Memory B cell (primary cell): ENCODE measurements around the gene SYT3.

Source experiments
- ATAC-seq: fragments of 150-1000 bp; cut with Tn5 transposase; 2 replicates; pipeline ENCODE4 v1.10.0; 2021; ENCODE audit warnings: low read depth, mild to moderate bottlenecking, moderate library complexity
- DNase-seq, 2 donors: peaks; one replicate each; pipeline ENCODE4 v3.0.0; 2022; ENCODE audit warnings: low spot score in 2 of 2
- H3K27ac Mint-ChIP-seq: one replicate; pipeline ENCODE4 v1.8.0; 2022; ENCODE audit warnings: mild to moderate bottlenecking, moderate library complexity, mixed read lengths
- H3K27me3 Mint-ChIP-seq: one replicate; pipeline ENCODE4 v1.8.0; 2022; ENCODE audit warnings: mixed read lengths
- H3K36me3 Mint-ChIP-seq: one replicate; pipeline ENCODE4 v1.8.0; 2022; ENCODE audit warnings: mild to moderate bottlenecking, mixed read lengths
- H3K4me1 Mint-ChIP-seq: one replicate; pipeline ENCODE4 v1.8.0; 2022; ENCODE audit warnings: mixed read lengths
- H3K4me3 Mint-ChIP-seq: one replicate; pipeline ENCODE4 v1.8.0; 2022; ENCODE audit warnings: mild to moderate bottlenecking, moderate library complexity, mixed read lengths
- H3K9me3 Mint-ChIP-seq: one replicate; pipeline ENCODE4 v1.8.0; 2022; ENCODE audit warnings: mixed read lengths

Gene SYT3

GRCh38 chr19:50667759-50668231 lies 28.1 kb upstream of the SYT3 start:
- DNase-seq (no peak), ATAC-seq (no peak)
- no peak overlapping the region for H3K27ac Mint-ChIP-seq
- no peaks in the 10 kb centered on the region for H3K36me3 Mint-ChIP-seq
- no peaks in the 10 kb centered on the region for H3K9me3 Mint-ChIP-seq
- no peaks in the 10 kb centered on the region for H3K4me1 Mint-ChIP-seq
- H3K4me3 Mint-ChIP-seq: no peak overlapping the region
- H3K27me3 Mint-ChIP-seq: peaks cover 23% of the 10 kb centered on the region

GRCh38 chr19:50667177-50667758 lies 27.6 kb upstream of the SYT3 start:
- Mint-ChIP-seq H3K36me3 (no peaks in the 10 kb centered on the region), H3K4me3 (no peak overlapping the region), H3K9me3 (no peaks in the 10 kb centered on the region), H3K27ac (no peak overlapping the region), H3K27me3 (peaks cover 19% of the 10 kb centered on the region), H3K4me1 (no peaks in the 10 kb centered on the region)
- no peak for ATAC-seq
- no peak for DNase-seq

GRCh38 chr19:50666346-50667176 lies 26.9 kb upstream of the SYT3 start:
- H3K36me3 Mint-ChIP-seq: no peaks in the 10 kb centered on the region
- no peaks in the 10 kb centered on the region for H3K9me3 Mint-ChIP-seq

GRCh38 chr19:50664204-50664603 lies 24.5 kb upstream of the SYT3 start:
- H3K4me1 Mint-ChIP-seq: peaks cover 4% of the 10 kb centered on the region
- peaks cover 9% of the 10 kb centered on the region for H3K36me3 Mint-ChIP-seq
- ATAC-seq: no peak
- H3K27ac Mint-ChIP-seq: no peak overlapping the region
- no peak overlapping the region for H3K4me3 Mint-ChIP-seq
- no peak for DNase-seq
- H3K27me3 Mint-ChIP-seq: peaks cover 19% of the 10 kb centered on the region
- peaks cover 6% of the 10 kb centered on the region for H3K9me3 Mint-ChIP-seq

More at GRCh38 chr19:50666346-50667176, 26.9 kb upstream of the SYT3 start:
- H3K4me1 Mint-ChIP-seq: no peaks in the 10 kb centered on the region
- no peak for ATAC-seq
- H3K27ac Mint-ChIP-seq: no peak overlapping the region
- DNase-seq: no peak
- H3K4me3 Mint-ChIP-seq: no peak overlapping the region
- H3K27me3 Mint-ChIP-seq: peaks cover 18% of the 10 kb centered on the region

GRCh38 chr19:50663482-50663790 lies 23.8 kb upstream of the SYT3 start:
- H3K4me3 Mint-ChIP-seq: no peak overlapping the region
- peaks cover 6% of the 10 kb centered on the region for H3K4me1 Mint-ChIP-seq
- ATAC-seq (peak; percentile 34), DNase-seq (no peak)
- H3K9me3 Mint-ChIP-seq: peaks cover 7% of the 10 kb centered on the region
- no peak overlapping the region for H3K27ac Mint-ChIP-seq
- peaks cover 21% of the 10 kb centered on the region for H3K27me3 Mint-ChIP-seq
- peaks cover 9% of the 10 kb centered on the region for H3K36me3 Mint-ChIP-seq

GRCh38 chr19:50662651-50663481 lies 23.2 kb upstream of the SYT3 start:
- ATAC-seq (no peak), DNase-seq (no peak)
- Mint-ChIP-seq H3K27me3 (peaks cover 27% of the 10 kb centered on the region), H3K36me3 (peaks cover 13% of the 10 kb centered on the region), H3K4me3 (no peak overlapping the region), H3K9me3 (peaks cover 10% of the 10 kb centered on the region), H3K4me1 (peaks cover 12% of the 10 kb centered on the region), H3K27ac (no peak overlapping the region)

- peaks cover 13% of the 10 kb centered on the region for H3K36me3 Mint-ChIP-seq
- peaks cover 15% of the 10 kb centered on the region for H3K4me1 Mint-ChIP-seq
- peaks cover 31% of the 10 kb centered on the region for H3K27me3 Mint-ChIP-seq
- DNase-seq (no peak), ATAC-seq (no peak)
- H3K9me3 Mint-ChIP-seq: peaks cover 10% of the 10 kb centered on the region
- H3K27ac Mint-ChIP-seq: no peak overlapping the region
- no peak overlapping the region for H3K4me3 Mint-ChIP-seq
Observed at GRCh38 chr19:50661766-50662650, 22.3 kb upstream of the SYT3 start.

- ATAC-seq (no peak), DNase-seq (no peak)
- Mint-ChIP-seq H3K9me3 (peaks cover 15% of the 10 kb centered on the region), H3K27me3 (peaks cover 36% of the 10 kb centered on the region), H3K36me3 (peaks cover 13% of the 10 kb centered on the region), H3K4me3 (no peak overlapping the region), H3K27ac (no peak overlapping the region), H3K4me1 (peaks cover 15% of the 10 kb centered on the region)
Observed at GRCh38 chr19:50661023-50661422, 21.3 kb upstream of the SYT3 start.

- Mint-ChIP-seq H3K27ac (no peak overlapping the region), H3K9me3 (peaks cover 18% of the 10 kb centered on the region), H3K27me3 (peaks cover 38% of the 10 kb centered on the region), H3K36me3 (peaks cover 15% of the 10 kb centered on the region), H3K4me3 (no peak overlapping the region), H3K4me1 (peaks cover 15% of the 10 kb centered on the region)
- DNase-seq: no peak
- no peak for ATAC-seq
Observed at GRCh38 chr19:50660088-50660366, 20.3 kb upstream of the SYT3 start.

- peaks cover 15% of the 10 kb centered on the region for H3K4me1 Mint-ChIP-seq
- H3K27ac Mint-ChIP-seq: no peak overlapping the region
- DNase-seq (no peak), ATAC-seq (no peak)
- H3K27me3 Mint-ChIP-seq: peaks cover 41% of the 10 kb centered on the region
- peaks cover 22% of the 10 kb centered on the region for H3K9me3 Mint-ChIP-seq
- peaks cover 19% of the 10 kb centered on the region for H3K36me3 Mint-ChIP-seq
- H3K4me3 Mint-ChIP-seq: no peak overlapping the region
Observed at GRCh38 chr19:50659318-50660087, 19.8 kb upstream of the SYT3 start.

GRCh38 chr19:50658441-50659317 lies 19.0 kb upstream of the SYT3 start:
- peak; percentile 50 for ATAC-seq
- no peak for DNase-seq
- Mint-ChIP-seq H3K9me3 (peaks cover 22% of the 10 kb centered on the region), H3K27ac (peak overlapping the region; percentile 91), H3K36me3 (peaks cover 19% of the 10 kb centered on the region), H3K4me3 (peak overlapping the region; percentile 77), H3K27me3 (peaks cover 41% of the 10 kb centered on the region), H3K4me1 (peaks cover 15% of the 10 kb centered on the region)

GRCh38 chr19:50657712-50658440 lies 18.2 kb upstream of the SYT3 start:
- peaks cover 19% of the 10 kb centered on the region for H3K36me3 Mint-ChIP-seq
- ATAC-seq: peak; percentile 77

More at GRCh38 chr19:50657712-50658440, 18.2 kb upstream of the SYT3 start:
- Mint-ChIP-seq H3K9me3 (peaks cover 22% of the 10 kb centered on the region), H3K4me1 (peaks cover 15% of the 10 kb centered on the region), H3K27ac (peak overlapping the region; percentile 91), H3K27me3 (peaks cover 42% of the 10 kb centered on the region), H3K4me3 (peak overlapping the region; percentile 77)
- DNase-seq: peak in 1 of 2 donors; percentile 39
